Breast epithelium (tissue), 4 donors: ENCODE results near the gene CIROP. TPM values are rescaled to one million over a fixed set of nuclear protein-coding genes. Genes with fewer than 3 reads are reported as not detected.

ENCODE experiments used
- DNase-seq, 2 donors: peaks; one replicate each; pipeline ENCODE4 v3.0.0-alpha.2; 2019; ENCODE audit warnings: low spot score in 2 of 2
- H3K27ac ChIP-seq, 2 donors: fragments of 200-600 bp; sonication (generic) in 1 of 2; one replicate each; pipeline ENCODE4 v1.5.1; 2016 to 2019; ENCODE audit warnings: mild to moderate bottlenecking in 1 of 2
- H3K27me3 ChIP-seq, 2 donors: fragments of 200-600 bp; sonication (generic) in 1 of 2; one replicate each; pipeline versions ENCODE4 v1.5.1 to v1.6.0; 2017 to 2019; ENCODE audit warnings: control low read depth in 1 of 2, mild to moderate bottlenecking in 1 of 2
- H3K36me3 ChIP-seq: fragments of 200-600 bp; one replicate; pipeline ENCODE4 v1.5.1; 2019
- H3K4me1 ChIP-seq, 2 donors: fragments of 200-600 bp; sonication (generic); one replicate each; pipeline ENCODE4 v1.5.1; 2016 to 2019; ENCODE audit warnings: control low read depth in 1 of 2
- H3K4me3 ChIP-seq, 3 donors: fragments of 200-600 bp; sonication (generic); 1 replicate in 2 of 3; 2 replicates in 1 of 3; pipeline ENCODE4 v1.5.1; 2016 to 2019; ENCODE audit warnings: mild to moderate bottlenecking in 3 of 3, moderate library complexity in 2 of 3
- H3K9me3 ChIP-seq, 2 donors: fragments of 200-600 bp; sonication (generic) in 1 of 2; one replicate each; pipeline ENCODE4 v1.5.1; 2016 to 2019; ENCODE audit warnings: control low read depth in 1 of 2
- POLR2A ChIP-seq: fragments of 450-650 bp; IDR thresholded peaks from one replicate; pipeline ENCODE4 v1.6.1; 2016; ENCODE audit warnings: antibody characterized with exemption, mild to moderate bottlenecking, moderate library complexity
- POLR2AphosphoS5 ChIP-seq, 3 donors: sonication (generic); formaldehyde crosslinking; IDR thresholded peaks; one replicate each; pipeline ENCODE4 v1.6.1; 2017; ENCODE audit warnings: antibody characterized with exemption in 3 of 3
- intact Hi-C: fragments of 100-400 bp; cut with DNase I; formaldehyde crosslinking; loops from one replicate; pipeline ENCODE4 v1.15.1; 2023; ENCODE audit warnings: low total_unique reads
- total RNA-seq, 3 donors: library from RNA; depleted of rRNA; stranded (reverse); fragments of >200 nt; gene quantifications; one replicate each; pipeline ENCODE4 v1.1.0, GENCODE V29; 2016
- TF ChIP-seq, protein P1 (sequence below), 3 donors: fragments of 450-650 bp; IDR thresholded peaks; one replicate each; pipeline ENCODE4 v1.5.1; 2016 to 2017; ENCODE audit warnings: antibody characterized with exemption in 3 of 3, mild to moderate bottlenecking in 3 of 3, moderate library complexity in 3 of 3

Gene CIROP
- total RNA-seq, 3 donors from 2014 or later, result not detected

- no peaks in the 10 kb centered on the region for H3K4me1 ChIP-seq
- H3K36me3 ChIP-seq, result no peaks in the 10 kb centered on the region
- no peak overlapping the region for H3K27ac ChIP-seq
- no peak for DNase-seq
- H3K9me3 ChIP-seq, result no peaks in the 10 kb centered on the region
- intact Hi-C loops, result no loop called here
- no peak overlapping the region for H3K4me3 ChIP-seq
- TF ChIP-seq POLR2AphosphoS5 (IDR thresholded peaks at IDR 0.05), result no peak
- no peak for TF ChIP-seq POLR2A
- TF ChIP-seq, protein P1, sequence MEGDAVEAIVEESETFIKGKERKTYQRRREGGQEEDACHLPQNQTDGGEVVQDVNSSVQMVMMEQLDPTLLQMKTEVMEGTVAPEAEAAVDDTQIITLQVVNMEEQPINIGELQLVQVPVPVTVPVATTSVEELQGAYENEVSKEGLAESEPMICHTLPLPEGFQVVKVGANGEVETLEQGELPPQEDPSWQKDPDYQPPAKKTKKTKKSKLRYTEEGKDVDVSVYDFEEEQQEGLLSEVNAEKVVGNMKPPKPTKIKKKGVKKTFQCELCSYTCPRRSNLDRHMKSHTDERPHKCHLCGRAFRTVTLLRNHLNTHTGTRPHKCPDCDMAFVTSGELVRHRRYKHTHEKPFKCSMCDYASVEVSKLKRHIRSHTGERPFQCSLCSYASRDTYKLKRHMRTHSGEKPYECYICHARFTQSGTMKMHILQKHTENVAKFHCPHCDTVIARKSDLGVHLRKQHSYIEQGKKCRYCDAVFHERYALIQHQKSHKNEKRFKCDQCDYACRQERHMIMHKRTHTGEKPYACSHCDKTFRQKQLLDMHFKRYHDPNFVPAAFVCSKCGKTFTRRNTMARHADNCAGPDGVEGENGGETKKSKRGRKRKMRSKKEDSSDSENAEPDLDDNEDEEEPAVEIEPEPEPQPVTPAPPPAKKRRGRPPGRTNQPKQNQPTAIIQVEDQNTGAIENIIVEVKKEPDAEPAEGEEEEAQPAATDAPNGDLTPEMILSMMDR (IDR thresholded peaks at IDR 0.05), result no peak
- H3K27me3 ChIP-seq, result no peaks in the 10 kb centered on the region
Measured at GRCh38 chr14:23104070-23104590, 659 bp downstream of the CIROP start.

DNA sequence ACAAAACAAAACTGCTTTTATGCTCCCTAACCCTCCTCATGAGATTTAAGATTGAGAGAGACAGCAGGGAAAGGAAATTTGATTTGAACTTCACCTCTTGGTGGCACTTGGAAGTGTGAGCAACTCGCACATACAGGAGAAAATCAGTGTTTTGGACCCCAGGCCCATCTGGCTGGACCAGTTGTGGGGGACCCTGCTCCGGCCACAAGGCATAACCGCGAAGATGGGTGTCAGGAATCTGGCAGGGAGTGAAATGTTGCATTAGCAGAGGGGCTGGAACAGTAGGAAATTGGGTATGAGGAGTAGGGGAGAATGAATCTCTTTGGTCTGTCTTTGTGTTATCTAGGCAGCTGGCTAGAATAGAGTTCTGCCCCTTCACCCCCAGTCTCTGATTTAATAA is 1.2 kb downstream of the CIROP start:
- Histone ChIP-seq H3K27me3 (no peaks in the 10 kb centered on the region), H3K4me1 (no peaks in the 10 kb centered on the region), H3K9me3 (no peaks in the 10 kb centered on the region), H3K36me3 (no peaks in the 10 kb centered on the region), H3K27ac (no peak overlapping the region), H3K4me3 (no peak overlapping the region)
- TF ChIP-seq POLR2AphosphoS5 (IDR thresholded peaks at IDR 0.05) (no peak), POLR2A (no peak)
- TF ChIP-seq, protein P1 (IDR thresholded peaks at IDR 0.05), result no peak
- no peak for DNase-seq
- intact Hi-C loops, result no loop called here

GRCh38 chr14:23102801-23103200 is 2.0 kb downstream of the CIROP start:
- no peak for DNase-seq
- intact Hi-C loops, result no loop called here
- no peak overlapping the region for H3K4me3 ChIP-seq
- no peaks in the 10 kb centered on the region for H3K27me3 ChIP-seq
- no peaks in the 10 kb centered on the region for H3K4me1 ChIP-seq
- H3K9me3 ChIP-seq, result no peaks in the 10 kb centered on the region
- H3K36me3 ChIP-seq, result no peaks in the 10 kb centered on the region
- TF ChIP-seq POLR2AphosphoS5 (IDR thresholded peaks at IDR 0.05), result no peak
- TF ChIP-seq, protein P1 (IDR thresholded peaks at IDR 0.05), result no peak
- TF ChIP-seq POLR2A, result no peak
- H3K27ac ChIP-seq, result no peak overlapping the region

DNA sequence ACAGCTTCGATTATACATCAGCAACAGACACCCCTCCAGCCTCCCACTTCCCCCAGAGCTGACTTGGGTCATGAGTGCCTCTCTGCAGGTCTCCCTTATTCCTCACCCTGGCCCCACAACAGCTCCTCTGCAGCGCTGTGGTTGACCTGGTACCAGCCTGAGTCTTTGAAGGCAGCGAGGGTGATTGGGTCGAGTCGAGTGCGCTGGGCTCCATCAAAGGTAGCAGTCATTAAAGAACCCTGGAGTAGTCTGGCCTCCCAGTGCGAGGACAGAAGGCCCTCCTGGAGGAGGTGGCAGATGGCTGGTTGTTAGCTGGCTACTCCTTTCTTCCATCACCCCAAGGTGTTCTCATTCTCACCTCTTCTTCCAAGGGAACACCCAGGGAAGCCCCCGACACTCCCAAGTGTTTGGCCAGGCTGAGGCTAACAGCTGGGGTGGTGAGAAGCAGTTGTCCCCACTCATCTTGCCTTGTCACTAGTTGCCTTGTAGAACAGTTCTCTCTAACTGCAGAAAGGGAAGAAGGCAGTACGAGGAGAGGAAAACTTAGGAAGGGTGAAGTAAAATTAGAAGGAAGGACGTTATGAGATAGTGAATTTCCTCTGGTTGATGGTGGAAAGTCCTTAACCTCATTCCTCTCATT is 2.7 kb downstream of the CIROP start:
- Histone ChIP-seq H3K36me3 (no peaks in the 10 kb centered on the region), H3K4me3 (no peak overlapping the region), H3K9me3 (no peaks in the 10 kb centered on the region), H3K4me1 (no peaks in the 10 kb centered on the region), H3K27me3 (no peaks in the 10 kb centered on the region), H3K27ac (no peak overlapping the region)
- TF ChIP-seq POLR2A, result no peak
- no peak for TF ChIP-seq POLR2AphosphoS5 (IDR thresholded peaks at IDR 0.05)
- TF ChIP-seq, protein P1 (IDR thresholded peaks at IDR 0.05), result no peak
- intact Hi-C loops, result no loop called here
- DNase-seq, result no peak

- intact Hi-C loops, result no loop called here
- H3K36me3 ChIP-seq, result no peaks in the 10 kb centered on the region
- TF ChIP-seq POLR2A (no peak), POLR2AphosphoS5 (IDR thresholded peaks at IDR 0.05) (no peak)
- TF ChIP-seq, protein P1 (IDR thresholded peaks at IDR 0.05), result no peak
- H3K27me3 ChIP-seq, result no peaks in the 10 kb centered on the region
- no peaks in the 10 kb centered on the region for H3K9me3 ChIP-seq
- no peak overlapping the region for H3K27ac ChIP-seq
- H3K4me3 ChIP-seq, result no peak overlapping the region
- H3K4me1 ChIP-seq, result peaks cover 0 to 3% of the 10 kb centered on the region in 2 donors
- DNase-seq, result no peak
Measured at GRCh38 chr14:23101213-23101970, 3.4 kb downstream of the CIROP start.
